Measurements from ENCODE around the gene IFNL4.

DNA sequence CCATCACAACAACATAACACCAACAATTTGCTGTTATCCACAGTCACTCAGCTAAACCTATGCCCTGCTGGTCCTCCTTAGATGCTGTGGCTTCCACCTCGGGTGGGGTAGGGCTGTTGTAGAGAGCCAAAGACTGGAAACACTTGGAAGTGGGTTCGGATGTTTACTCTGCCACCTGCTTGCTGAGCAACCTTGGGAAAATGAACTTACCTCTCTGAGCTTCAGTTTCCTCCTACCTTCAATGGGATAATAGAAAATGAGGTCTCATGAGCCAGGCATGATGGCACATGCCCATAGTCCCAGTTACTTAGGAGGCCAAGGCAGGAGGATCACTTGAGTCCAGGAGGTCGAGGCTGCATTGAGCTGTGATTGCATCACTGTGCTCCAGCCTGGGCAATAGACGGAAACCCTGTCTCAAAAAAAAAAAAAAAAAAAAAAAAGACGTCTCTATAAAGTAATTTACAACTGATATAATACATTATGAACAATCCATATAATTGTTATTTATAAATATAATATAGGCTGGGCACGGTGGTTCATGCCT is 41.3 kb downstream of the IFNL4 start:
- TF ChIP-seq, protein P1, sequence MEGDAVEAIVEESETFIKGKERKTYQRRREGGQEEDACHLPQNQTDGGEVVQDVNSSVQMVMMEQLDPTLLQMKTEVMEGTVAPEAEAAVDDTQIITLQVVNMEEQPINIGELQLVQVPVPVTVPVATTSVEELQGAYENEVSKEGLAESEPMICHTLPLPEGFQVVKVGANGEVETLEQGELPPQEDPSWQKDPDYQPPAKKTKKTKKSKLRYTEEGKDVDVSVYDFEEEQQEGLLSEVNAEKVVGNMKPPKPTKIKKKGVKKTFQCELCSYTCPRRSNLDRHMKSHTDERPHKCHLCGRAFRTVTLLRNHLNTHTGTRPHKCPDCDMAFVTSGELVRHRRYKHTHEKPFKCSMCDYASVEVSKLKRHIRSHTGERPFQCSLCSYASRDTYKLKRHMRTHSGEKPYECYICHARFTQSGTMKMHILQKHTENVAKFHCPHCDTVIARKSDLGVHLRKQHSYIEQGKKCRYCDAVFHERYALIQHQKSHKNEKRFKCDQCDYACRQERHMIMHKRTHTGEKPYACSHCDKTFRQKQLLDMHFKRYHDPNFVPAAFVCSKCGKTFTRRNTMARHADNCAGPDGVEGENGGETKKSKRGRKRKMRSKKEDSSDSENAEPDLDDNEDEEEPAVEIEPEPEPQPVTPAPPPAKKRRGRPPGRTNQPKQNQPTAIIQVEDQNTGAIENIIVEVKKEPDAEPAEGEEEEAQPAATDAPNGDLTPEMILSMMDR (IDR thresholded peaks at IDR 0.05), result no peak
- no peak for TF ChIP-seq POLR2AphosphoS5 (IDR thresholded peaks at IDR 0.05)

All from transverse colon (tissue), 4 donors.